Measurements from ENCODE around the gene MACROD2. TPM values are rescaled to one million over a fixed set of nuclear protein-coding genes. Genes with fewer than 3 reads are reported as not detected.
A peak's percentile ranks its signal among the peaks of the same experiment; 100 is the strongest.

MACROD2 gene
- total RNA-seq, 1 donor from 2014 or later = 6.4 TPM

GRCh38 chr20:14360416-14360815 is 365.1 kb downstream of the MACROD2 start:
- Mint-ChIP-seq H3K27ac (ENCODE audit: unreplicated experiment) (no peak overlapping the region), H3K27me3 (ENCODE audit: low read depth) (no peaks in the 10 kb centered on the region), H3K4me3 (no peak overlapping the region), H3K9me3 (peaks cover 3% of the 10 kb centered on the region), H3K36me3 (ENCODE audit: low read depth) (peaks cover 5% of the 10 kb centered on the region), H3K4me1 (peaks cover 11% of the 10 kb centered on the region)
- no peak for DNase-seq (ENCODE audit: low read depth, low spot score)
- TF ChIP-seq CTCF (conservative IDR thresholded peaks at IDR 0.05) = no peak

GRCh38 chr20:14361509-14362345 is 366.4 kb downstream of the MACROD2 start:
- peaks cover 8% of the 10 kb centered on the region for H3K36me3 Mint-ChIP-seq (ENCODE audit: low read depth)
- no peak for TF ChIP-seq CTCF (conservative IDR thresholded peaks at IDR 0.05)
- no peak overlapping the region for H3K27ac Mint-ChIP-seq (ENCODE audit: unreplicated experiment)
- H3K4me3 Mint-ChIP-seq = no peak overlapping the region
- H3K27me3 Mint-ChIP-seq (ENCODE audit: low read depth) = no peaks in the 10 kb centered on the region
- H3K9me3 Mint-ChIP-seq = peaks cover 8% of the 10 kb centered on the region
- DNase-seq (ENCODE audit: low read depth, low spot score) = no peak
- peaks cover 6% of the 10 kb centered on the region for H3K4me1 Mint-ChIP-seq

- H3K4me3 Mint-ChIP-seq = peak overlapping the region; percentile 63
- no peak for TF ChIP-seq CTCF (conservative IDR thresholded peaks at IDR 0.05)
- H3K9me3 Mint-ChIP-seq = peaks cover 4% of the 10 kb centered on the region
- DNase-seq (ENCODE audit: low read depth, low spot score) = no peak
- H3K36me3 Mint-ChIP-seq (ENCODE audit: low read depth) = peaks cover 4% of the 10 kb centered on the region
- no peaks in the 10 kb centered on the region for H3K27me3 Mint-ChIP-seq (ENCODE audit: low read depth)
- H3K27ac Mint-ChIP-seq (ENCODE audit: unreplicated experiment) = no peak overlapping the region
- peaks cover 70% of the 10 kb centered on the region for H3K4me1 Mint-ChIP-seq
These were observed 378.9 kb downstream of the MACROD2 start for GRCh38 chr20:14374196-14374595.

- Mint-ChIP-seq H3K4me1 (peaks cover 66% of the 10 kb centered on the region), H3K9me3 (peaks cover 4% of the 10 kb centered on the region), H3K36me3 (ENCODE audit: low read depth) (peaks cover 8% of the 10 kb centered on the region), H3K4me3 (peak overlapping the region; percentile 71), H3K27ac (ENCODE audit: unreplicated experiment) (peak overlapping the region; percentile 59), H3K27me3 (ENCODE audit: low read depth) (no peaks in the 10 kb centered on the region)
- DNase-seq (ENCODE audit: low read depth, low spot score) = no peak
- TF ChIP-seq CTCF (conservative IDR thresholded peaks at IDR 0.05) = no peak
These were observed 380.2 kb downstream of the MACROD2 start for GRCh38 chr20:14375416-14375985.

DNA sequence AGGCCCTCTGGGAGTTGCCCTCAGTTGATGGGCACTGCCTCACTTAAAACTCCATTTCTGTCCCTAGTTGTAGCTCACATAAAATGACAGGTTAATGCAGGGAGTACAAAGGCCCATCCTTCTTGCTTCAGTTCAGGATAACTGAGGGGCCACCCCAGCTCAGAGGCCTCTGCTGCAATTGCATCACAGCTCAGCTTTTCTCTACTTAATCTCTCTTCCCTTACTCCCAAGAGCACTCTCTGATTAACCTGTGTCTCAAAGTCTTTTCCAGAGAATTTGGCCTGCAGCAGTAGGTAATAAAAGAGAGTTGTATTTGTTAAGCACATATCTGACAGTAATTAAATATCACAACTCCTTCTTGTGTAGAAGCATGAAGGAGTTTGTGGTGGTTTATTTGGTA is 383.0 kb downstream of the MACROD2 start:
- H3K9me3 Mint-ChIP-seq = peaks cover 5% of the 10 kb centered on the region
- no peak for DNase-seq (ENCODE audit: low read depth, low spot score)
- peaks cover 48% of the 10 kb centered on the region for H3K4me1 Mint-ChIP-seq
- TF ChIP-seq CTCF (conservative IDR thresholded peaks at IDR 0.05) = no peak
- H3K27me3 Mint-ChIP-seq (ENCODE audit: low read depth) = no peaks in the 10 kb centered on the region
- no peak overlapping the region for H3K4me3 Mint-ChIP-seq
- no peak overlapping the region for H3K27ac Mint-ChIP-seq (ENCODE audit: unreplicated experiment)
- H3K36me3 Mint-ChIP-seq (ENCODE audit: low read depth) = peaks cover 10% of the 10 kb centered on the region

Data from neural crest cell (in vitro differentiated cells).